ENCODE measurements around the gene PICALM.

GRCh38 chr11:85948884-85949283 lies 120.0 kb downstream of the PICALM start:
- no peak for TF ChIP-seq CTCF (IDR thresholded peaks at IDR 0.05)
- no peak for TF ChIP-seq EP300 (IDR thresholded peaks at IDR 0.05)
- TF ChIP-seq POLR2A (IDR thresholded peaks at IDR 0.05): no peak

All from gastroesophageal sphincter (tissue), 3 donors.